Lower leg skin (tissue), 4 donors: Measurements from ENCODE around the gene NEDD4L. TPM values are rescaled to one million over a fixed set of nuclear protein-coding genes. Genes with fewer than 3 reads are reported as not detected.

Source experiments
- DNase-seq, 2 donors: peaks; one replicate each; pipeline ENCODE4 v3.0.0-alpha.2; 2019; ENCODE audit warnings: low spot score in 2 of 2
- H3K4me3 ChIP-seq: fragments of 200-600 bp; sonication (generic); 2 replicates; pipeline ENCODE4 v1.5.1; 2017; ENCODE audit warnings: mild to moderate bottlenecking, low read depth; ENCODE audit not compliant: poor library complexity, severe bottlenecking
- CTCF ChIP-seq, 3 donors: fragments of 450-650 bp; IDR thresholded peaks; one replicate each; pipeline ENCODE4 v1.5.1; 2016; ENCODE audit warnings: antibody characterized with exemption in 3 of 3, mild to moderate bottlenecking in 3 of 3, moderate library complexity in 2 of 3
- POLR2A ChIP-seq, 2 donors: fragments of 450-650 bp; IDR thresholded peaks; one replicate each; pipeline ENCODE4 v1.6.1; 2016 to 2017; ENCODE audit warnings: antibody characterized with exemption in 2 of 2, mild to moderate bottlenecking in 1 of 2, moderate library complexity in 1 of 2
- WGBS, 2 donors: methylation state at CpG; one replicate each; pipeline ENCODE4 v1.1.5; 2018; 5-methylcytosine and 5-hydroxymethylcytosine counted together
- intact Hi-C: fragments of 100-400 bp; cut with DNase I; formaldehyde crosslinking; loops from one replicate; pipeline ENCODE4 v1.15.0; 2023; ENCODE audit warnings: low total_unique reads
- total RNA-seq, 4 donors: library from RNA; depleted of rRNA; stranded (reverse); fragments of >200 nt; gene quantifications; one replicate each; pipeline ENCODE4 v1.1.0, GENCODE V29; 2016

Gene NEDD4L
- total RNA-seq, 4 donors from 2014 or later: 22.9 to 127 (median 35.0) TPM

- WGBS, 2 donors: 89 to 95% methylated on average over 3 of the region's 3 CpGs
- intact Hi-C loops: no loop called here
- H3K4me3 ChIP-seq: no peak overlapping the region
- TF ChIP-seq POLR2A (IDR thresholded peaks at IDR 0.05): no peak
- no peak for TF ChIP-seq CTCF (IDR thresholded peaks at IDR 0.05)
- DNase-seq: no peak
These were observed 21.9 kb downstream of the NEDD4L start for GRCh38 chr18:58065956-58066355.

GRCh38 chr18:58067601-58068000 lies 23.6 kb downstream of the NEDD4L start:
- 84 to 96% methylated on average over 2 of the region's 2 CpGs for WGBS, 2 donors
- peak in 1 of 2 donors; percentile 50 for DNase-seq
- TF ChIP-seq POLR2A (IDR thresholded peaks at IDR 0.05) (no peak), CTCF (IDR thresholded peaks at IDR 0.05) (no peak)
- H3K4me3 ChIP-seq: no peak overlapping the region
- intact Hi-C loops: no loop called here

GRCh38 chr18:58069099-58069498 lies 25.1 kb downstream of the NEDD4L start:
- intact Hi-C loops: no loop called here
- no peak for TF ChIP-seq CTCF (IDR thresholded peaks at IDR 0.05)
- TF ChIP-seq POLR2A (IDR thresholded peaks at IDR 0.05): no peak
- no peak overlapping the region for H3K4me3 ChIP-seq
- no peak for DNase-seq

GRCh38 chr18:58069721-58070292 lies 25.8 kb downstream of the NEDD4L start:
- intact Hi-C loops: no loop called here
- H3K4me3 ChIP-seq: no peak overlapping the region
- WGBS, 2 donors: 84 to 85% methylated on average over 3 of the region's 3 CpGs
- DNase-seq: peak in 1 of 2 donors; percentile 32
- no peak for TF ChIP-seq POLR2A (IDR thresholded peaks at IDR 0.05)
- no peak for TF ChIP-seq CTCF (IDR thresholded peaks at IDR 0.05)

- TF ChIP-seq CTCF (IDR thresholded peaks at IDR 0.05): no peak
- no peak for TF ChIP-seq POLR2A (IDR thresholded peaks at IDR 0.05)
- intact Hi-C loops: no loop called here
- no peak overlapping the region for H3K4me3 ChIP-seq
- DNase-seq: peak in 1 of 2 donors; percentile 0
- whole genome bisulfite sequencing, 2 donors: 41 to 54% methylated on average over 2 of the region's 2 CpGs
These were observed 32.0 kb downstream of the NEDD4L start for GRCh38 chr18:58076052-58076451.

GRCh38 chr18:58077329-58077728 lies 33.3 kb downstream of the NEDD4L start:
- intact Hi-C loops: no loop called here
- 81 to 82% methylated on average over 9 of the region's 9 CpGs for WGBS, 2 donors
- TF ChIP-seq POLR2A (IDR thresholded peaks at IDR 0.05) (no peak), CTCF (IDR thresholded peaks at IDR 0.05) (no peak)
- no peak overlapping the region for H3K4me3 ChIP-seq
- peak in 1 of 2 donors; percentile 8 for DNase-seq
